ENCODE results near the gene ZNF608.

The ZNF608 gene

DNA sequence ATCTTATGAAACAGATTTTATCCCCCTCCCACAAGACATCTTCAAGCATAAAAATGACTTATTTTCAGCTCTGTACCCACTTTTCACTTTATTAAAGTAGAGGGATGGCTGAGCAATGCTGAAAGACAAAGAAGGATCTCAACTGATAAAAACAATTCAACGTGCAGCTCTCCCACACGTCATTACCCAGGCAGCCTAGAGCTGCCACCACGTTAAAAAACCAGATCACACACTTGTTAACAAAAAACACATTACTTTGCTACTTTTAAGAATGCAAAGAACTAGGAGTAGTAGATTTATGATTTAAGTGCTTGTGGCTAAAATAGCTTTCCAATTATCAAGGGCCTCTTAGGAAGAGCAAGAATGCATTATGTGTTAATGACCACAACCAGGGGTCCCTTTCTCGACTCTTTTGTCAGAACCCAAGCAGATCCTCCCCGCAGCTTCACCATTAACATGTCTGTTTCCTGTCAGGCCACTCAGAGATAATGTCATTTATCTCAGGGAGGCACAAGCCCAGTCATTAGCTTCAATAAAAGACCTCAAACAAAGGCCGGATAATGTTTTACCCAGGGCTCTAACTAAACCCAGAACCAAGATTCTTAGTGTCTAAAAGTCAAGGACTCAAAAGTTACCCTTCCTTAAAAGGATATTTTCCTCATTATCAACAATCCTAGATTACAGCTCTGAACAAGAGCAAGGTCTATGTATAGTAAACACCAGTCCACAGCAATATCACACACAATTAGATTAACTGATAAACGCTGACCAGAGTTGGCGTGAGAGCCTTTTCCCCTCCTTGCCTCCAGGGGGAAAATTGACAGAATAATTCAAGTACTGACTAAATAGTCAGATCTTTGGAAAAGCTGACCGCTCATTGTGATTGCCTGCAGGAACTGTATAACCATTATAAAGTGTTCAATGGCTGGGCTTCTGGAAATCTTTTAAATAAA is 7.5 kb downstream of the ZNF608 start:
- DNase-seq (ENCODE audit: low read depth): no peak

DNA sequence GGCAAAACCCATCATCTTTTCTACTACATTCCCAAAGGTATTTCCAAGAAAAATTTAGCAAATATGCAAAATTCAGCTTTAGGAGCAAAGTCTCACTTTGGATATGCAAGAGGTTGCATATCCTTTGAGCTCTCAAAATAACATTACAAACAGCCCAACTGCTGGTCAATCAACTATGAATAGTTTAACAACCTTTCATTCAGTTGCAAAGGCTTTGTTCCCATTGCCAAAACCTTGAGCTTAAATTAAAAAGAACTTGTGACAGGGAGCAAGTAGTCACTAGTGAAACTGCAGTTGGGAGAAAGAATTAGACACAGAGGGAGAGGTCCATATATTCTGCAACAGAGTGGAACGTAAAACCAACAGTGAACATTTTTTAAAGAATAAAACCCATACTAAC is 8.8 kb downstream of the ZNF608 start:
- no peak for DNase-seq (ENCODE audit: low read depth)

DNA sequence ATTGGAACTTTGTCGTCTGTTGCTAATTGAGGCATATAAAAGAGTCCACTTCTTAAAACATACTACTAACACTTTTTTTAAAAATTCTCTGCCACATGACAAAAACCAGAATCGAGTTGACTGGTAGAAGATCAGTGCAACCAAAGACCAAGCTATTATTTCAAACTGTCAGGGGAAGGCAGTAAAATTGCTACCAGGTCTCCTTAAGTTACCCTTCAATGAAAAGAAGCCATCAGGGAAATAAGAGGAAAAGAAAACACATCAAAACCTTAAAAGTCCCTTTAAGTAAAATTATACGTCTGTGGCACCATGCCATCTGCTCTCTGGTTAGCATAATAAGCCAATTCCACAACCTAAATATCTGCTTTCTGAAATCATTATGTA is 9.6 kb downstream of the ZNF608 start:
- no peak for DNase-seq (ENCODE audit: low read depth)

DNA sequence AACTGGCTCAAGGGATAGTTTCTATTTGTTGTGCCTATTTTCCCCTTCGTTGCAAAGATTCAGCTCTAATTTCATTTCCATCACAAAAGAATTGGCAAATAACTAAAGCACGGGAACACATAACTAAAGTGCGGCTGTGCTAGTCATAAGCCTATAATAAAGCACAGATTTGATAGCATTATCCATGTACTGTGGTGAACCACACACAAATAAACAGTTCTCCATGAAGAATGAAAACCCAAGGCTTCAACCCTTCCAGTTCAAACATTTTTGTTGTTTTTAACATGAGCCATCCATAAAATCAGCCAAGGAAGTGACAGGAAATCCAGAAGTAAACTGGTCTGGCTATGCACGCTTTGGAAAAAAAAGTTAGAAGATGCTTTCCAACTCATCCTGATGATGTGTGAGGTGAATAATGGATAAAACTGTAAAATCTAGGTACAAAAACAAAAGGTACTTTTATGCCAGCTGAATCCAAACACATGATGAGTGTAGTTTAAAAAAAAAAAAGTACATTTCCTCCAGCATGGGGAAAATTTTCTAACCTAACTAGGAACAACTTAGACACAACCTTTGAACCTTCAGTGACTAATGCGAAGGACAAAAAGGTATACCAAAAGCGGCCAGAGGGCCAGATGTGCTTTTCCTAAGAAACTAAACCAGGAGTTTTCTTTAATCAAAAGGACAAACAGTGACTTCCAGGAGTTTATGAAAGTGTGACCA is 10.2 kb downstream of the ZNF608 start:
- DNase-seq (ENCODE audit: low read depth): peak; percentile 76

DNA sequence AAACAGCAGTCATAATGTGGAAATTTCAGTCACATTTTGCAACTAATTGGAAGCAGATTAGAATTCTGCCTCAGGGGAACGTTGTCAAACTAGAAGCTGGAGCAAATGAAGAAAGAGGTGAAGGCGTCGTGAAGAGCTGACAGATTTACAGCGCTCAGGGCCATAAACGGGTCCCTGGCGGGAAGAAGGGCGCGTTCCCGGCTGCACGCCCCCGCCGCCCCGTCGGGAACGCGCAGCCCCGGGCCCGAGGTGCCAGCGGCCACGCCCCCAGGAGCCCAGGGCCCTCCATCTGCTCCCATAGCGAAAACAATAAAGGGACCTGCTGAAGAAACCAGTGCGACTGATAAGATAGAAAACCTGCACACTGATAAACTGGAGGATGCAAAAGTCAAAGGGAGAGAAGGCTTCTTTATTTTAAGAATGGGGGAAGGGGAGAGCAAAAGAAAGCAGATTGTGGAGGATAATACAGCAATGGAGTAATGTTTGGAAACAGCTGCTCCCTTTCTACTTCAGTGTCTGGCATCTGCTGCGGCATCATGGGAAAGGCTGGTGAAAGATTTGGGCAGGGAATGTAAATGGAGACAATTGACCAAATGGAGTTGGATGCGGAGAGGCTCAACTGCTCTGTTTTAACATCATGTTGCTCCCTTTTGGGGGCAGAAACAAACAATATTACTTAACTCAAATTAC is 11.1 kb downstream of the ZNF608 start:
- DNase-seq (ENCODE audit: low read depth): no peak

DNA sequence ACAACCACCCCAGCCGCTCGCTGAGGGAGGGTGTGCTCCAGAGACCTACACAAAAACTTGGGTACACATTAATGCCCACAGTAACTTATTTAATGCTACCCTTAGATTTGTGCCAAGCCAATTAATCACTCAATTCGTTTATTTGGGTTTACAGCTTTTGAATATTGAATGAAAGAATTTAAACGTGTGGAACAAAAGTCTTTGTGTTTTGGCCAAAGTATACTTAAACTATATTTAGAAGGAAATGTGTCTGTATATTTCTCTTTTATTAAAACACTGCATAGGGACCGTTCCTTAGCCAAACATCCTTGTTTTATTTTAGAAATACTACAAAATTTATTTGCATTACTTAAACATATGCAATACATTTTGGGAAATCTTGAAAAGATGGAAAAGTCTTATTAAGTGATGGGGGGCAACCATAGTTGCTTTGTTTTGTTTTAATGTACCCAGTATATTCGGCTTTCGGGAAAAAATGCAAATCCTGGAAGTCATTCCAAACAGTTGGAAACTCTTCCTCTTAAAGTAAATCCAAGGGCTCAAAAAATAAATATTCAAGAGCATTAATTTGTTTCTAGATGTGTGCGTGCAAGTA is 11.8 kb downstream of the ZNF608 start:
- no peak for DNase-seq (ENCODE audit: low read depth)

DNA sequence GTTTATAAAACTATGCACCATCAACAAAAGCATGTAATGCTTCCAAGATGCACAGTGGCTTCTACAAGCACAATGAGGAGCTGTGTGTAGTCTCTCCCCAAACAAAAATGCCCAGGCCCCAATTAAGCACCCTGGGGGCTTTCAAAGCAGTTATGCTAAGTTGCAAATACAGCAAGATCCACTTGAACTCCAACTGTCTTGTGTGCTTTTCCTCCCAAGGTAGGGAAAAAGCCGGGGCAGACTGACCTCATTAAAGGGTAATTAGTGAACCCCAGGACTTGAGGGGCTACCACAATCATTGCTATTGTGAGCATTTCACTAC is 13.1 kb downstream of the ZNF608 start:
- no peak for DNase-seq (ENCODE audit: low read depth)

DNA sequence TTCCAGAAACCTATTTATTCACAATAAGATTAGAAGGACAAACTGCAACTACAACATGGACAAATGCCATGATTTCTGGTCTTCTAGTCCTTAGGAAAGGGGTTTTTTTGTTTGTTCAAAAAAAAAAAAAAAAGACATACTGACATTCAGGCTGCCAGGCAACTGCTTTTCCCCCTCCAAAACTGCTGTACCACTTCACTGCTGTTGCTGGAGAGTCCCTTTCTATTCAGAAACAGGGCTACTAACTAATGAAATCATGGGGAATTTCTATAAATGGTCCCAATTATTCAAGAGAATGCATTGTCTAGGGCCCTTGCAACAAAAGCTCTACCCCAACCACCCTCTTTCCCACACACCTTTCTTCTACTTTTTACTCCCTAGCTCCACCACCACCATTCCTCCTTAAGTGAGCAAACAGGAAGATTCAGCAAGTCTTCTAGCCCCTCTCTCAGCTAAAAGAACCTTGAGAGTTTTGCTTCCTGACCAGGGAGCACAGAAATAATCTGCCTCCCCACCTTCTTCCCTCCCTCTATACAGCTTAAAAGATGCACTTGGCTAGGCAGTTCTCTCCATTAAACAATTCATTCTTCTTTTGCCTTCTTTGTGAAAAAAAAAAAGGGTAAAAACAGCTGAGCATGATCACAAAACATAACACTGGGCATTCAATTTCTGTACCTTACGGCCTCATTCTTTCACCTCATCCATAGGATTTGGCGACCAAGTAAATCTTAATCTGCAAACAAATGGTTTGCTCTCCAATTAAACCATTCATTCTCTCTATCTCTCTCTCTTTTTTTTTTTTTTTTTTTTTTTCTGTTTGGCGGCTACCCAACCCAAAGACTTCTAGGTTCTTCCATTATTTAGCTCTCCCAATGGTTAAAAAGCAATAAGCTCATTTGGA is 13.8 kb downstream of the ZNF608 start:
- DNase-seq (ENCODE audit: low read depth): no peak

DNA sequence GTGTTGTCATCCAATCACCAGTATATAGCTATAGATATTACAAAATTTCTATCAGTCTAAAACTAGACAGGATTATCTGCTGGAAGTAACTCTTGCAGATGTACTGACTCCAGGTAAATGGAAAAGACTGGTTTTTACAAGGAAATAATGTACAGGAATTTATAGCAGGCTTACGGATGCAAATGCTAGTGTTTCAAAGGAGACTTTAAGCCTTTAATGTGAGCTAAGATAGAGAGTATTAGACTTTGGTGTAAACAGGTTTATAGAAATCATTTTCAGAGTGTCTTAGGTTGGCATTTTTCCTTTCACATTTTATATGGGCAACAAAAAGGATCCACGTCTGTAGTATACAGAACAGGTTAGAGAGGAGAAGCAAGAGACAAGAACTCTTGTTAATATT is 16.1 kb downstream of the ZNF608 start:
- DNase-seq (ENCODE audit: low read depth): no peak

DNA sequence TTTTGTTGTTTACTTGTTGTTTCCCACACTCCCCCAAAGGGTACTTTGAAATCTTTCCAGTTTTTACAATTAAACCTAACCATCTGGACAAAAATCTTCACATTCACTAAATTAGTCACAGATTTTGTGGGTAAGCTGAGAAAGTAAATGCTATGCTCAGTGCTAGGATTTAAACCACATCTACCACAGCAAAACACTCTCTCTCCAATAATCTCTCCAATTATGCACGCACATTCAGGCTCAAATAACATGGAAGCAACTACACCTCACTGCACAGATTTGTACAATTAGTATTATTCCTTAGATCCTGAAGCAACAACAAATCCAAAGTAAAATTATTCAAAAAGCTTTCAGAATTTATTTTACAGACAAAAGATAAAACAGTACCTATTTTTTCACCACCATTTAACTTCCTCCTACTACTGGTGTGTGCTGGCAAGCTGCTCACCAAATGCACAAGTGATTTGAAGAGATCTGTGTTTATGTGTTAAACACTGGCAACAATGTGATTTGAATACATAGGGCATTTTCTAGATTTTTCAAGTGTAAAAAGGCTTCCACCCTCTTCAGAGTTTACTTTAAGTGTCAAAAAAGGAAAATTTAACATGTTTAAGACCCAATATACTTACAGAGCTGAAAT is 16.6 kb downstream of the ZNF608 start:
- DNase-seq (ENCODE audit: low read depth): no peak

DNA sequence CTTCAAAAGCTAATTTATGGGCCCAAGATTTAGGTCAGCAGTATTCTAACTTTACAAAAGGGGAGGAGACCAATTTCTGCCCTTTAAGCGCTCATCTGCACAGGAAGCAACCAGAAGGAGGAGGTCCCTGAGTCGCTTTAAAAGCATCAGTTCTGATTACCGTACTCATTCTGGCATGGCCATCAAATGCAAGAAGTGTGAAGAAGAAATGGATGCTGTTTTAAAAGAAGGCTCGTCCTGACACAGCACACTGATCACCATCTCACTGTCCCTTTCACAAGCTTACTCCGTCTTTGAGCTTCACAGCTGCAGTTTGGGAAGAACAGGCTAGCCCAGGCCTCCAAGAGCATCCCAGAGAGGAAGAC is 17.5 kb downstream of the ZNF608 start:
- DNase-seq (ENCODE audit: low read depth): no peak

DNA sequence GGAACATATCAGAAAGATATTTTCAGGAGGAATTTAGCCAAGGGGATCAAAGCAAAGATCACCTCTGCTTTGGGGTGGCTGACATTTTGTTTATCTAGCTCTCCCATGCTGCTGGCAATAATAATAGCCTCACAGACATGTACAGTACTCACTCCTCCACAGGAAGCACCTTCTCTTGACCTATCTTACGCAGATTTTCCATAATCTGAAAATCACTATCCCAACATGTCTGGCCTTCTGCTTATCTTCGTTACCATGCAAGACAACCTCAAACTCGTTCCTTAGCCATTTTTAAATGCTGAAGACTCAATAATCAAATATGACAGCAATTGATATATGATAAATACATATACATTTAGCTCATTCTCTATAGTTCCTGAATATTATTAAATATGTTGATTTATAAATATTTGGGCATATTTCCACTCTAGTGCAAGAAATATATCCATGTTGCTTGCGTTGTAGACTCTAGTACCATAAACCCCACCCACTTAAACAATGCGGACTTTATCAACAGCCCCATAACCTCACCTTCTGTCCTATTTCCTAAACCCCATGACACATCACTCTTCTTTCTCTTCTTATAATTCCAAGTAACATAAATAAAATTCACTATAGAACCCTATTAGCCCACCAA is 18.0 kb downstream of the ZNF608 start:
- DNase-seq (ENCODE audit: low read depth): no peak

DNA sequence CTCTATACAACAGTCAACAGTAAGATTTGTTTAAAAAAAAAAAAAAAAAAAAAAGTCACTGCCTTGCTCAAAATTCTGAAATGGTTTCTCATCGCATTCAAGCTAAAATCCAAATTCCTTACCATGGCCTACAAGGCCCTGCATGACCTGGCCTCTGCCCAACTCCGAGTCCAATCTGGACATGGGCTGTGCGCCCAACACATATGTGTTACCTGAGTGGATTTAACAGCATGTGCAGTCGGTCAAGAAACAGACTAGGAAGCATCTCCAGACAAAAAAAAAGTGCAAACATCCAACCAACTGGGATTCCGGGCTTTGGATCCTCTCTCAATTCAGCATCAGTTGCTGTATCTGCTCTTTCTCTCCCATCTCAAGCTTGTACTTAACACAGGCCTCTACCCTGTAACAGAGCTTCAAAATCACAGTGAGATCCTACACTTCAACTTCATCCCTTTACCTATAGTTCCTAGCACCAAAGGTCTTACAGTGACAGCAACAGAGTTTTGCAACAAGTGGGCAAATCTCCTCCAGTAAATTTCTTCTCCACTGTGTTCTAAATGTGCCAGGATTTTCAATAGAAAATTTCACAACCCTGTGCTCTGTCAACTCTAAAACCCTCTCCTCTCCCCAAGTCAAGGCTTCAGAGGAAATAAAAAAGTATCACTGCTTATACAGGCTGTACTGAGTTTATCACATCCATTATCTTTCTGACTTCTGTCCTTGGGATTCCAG is 19.6 kb downstream of the ZNF608 start:
- DNase-seq (ENCODE audit: low read depth): no peak

DNA sequence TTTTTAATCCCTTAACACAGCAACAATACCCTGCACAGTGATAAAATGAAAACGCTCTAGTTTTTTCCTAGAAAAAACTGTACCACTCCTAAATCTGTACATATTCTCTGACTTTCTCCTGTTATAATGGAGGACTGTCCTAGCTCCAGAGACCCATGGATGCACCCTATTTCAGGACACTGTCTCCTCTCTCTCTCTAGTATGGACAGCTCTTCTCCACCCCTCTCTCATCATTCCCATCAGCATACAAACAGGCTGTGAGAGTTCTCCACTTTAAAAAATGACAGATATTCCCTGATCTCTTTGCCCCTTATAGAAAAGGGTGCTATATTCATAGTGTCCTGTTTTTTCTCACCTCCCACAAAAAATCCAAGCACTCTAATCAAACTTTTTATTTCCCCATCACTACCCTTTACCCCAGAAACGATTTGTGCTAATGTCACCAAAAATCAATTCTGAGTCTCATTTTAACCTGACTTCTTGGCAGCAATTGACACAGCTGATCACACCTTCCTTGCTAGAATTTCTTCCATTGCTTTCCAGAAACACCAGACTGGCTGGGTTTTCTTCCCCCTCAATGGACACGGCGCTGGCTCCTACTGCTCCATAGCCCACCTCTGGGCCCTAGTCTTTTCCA is 20.7 kb downstream of the ZNF608 start:
- DNase-seq (ENCODE audit: low read depth): no peak

DNA sequence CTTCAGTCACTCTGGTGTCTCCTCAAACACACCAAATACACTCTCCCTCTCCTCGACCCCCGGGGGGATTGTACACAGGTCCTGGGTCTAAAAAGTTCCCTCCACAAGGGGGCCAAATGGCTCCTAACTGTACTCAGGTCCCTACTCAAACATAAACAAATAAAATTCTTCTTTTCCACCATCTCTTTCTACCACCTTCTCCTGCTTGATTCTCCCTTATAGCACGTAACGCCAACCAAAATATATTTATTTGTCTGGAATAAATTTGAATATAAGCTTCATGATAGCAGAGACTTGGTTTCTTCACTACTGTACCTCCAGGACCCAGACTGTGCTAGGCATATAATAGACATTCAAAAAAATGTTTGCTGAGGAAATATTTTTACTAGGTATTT is 21.4 kb downstream of the ZNF608 start:
- no peak for DNase-seq (ENCODE audit: low read depth)

DNA sequence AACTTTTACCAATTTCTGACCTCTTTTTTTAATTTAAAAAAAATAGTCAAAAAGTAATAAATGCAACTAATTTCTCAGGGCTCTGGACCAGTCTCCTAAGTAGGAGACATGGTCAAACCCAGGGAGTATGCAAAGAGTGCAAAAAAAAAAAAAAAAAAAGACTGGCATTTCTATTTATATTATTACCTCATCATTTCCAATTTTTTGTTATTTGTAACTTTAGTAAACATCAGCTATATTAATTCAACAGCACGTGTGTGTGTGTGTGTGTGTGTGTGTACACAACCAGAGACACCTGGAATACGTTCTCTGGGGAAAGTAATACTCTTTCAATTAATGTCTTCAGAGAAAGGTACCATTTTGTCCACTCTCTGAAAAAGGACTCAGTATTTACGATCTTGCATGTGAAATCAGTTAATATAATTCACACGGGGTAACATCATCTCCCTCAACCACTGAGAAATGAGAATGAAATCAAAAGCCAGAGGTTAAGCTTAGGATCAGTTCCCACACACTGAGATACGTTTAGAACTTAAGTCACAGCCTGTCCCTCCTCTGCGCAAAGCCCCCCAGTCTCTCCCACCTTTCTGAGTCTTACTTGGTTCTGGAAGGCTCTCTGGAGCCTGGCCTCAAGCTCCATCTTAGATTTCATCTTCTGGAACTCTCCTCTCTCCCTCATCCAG is 21.9 kb downstream of the ZNF608 start:
- no peak for DNase-seq (ENCODE audit: low read depth)

DNA sequence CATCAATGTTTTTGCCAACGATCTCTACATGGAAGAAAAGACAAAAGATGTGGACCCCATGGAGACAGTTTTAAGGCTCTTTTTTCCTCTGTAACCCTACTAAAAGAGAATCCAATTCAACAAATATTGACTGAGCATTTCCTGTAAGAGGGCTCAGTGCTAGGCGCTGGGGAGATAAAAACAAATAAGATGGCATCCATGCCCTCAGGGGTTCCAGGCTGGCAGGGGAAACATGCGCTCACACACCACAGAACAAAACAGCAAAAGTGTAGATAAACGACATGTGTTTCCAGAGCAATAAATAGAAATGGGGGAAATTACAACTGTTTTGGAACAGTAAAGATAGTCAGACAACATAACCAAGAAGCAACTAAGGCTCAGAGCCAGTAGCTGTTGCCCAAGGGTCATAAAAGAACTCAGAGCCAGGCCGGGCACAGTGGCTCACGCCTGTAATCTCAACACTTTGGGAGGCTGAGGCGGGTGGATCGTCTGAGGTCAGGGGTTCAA is 25.2 kb downstream of the ZNF608 start:
- no peak for DNase-seq (ENCODE audit: low read depth)

DNA sequence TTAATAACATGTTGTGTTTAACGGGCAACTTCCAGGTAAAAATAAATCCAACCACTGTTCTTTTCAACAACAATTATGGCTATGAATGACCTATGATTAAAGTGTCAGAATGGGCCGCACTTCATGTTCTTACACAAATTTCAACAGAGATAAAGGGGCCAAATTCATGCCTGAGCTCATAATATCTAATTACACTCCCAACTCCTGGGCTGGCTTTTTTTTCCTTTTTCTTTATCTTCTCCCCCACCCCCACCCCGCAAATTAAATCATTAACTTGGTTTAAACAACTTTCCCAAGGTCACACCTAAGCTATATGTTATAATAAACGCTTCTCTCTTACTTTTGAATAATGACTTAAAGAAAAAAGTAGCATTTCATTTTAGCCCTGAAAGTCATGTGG is 25.8 kb downstream of the ZNF608 start:
- no peak for DNase-seq (ENCODE audit: low read depth)
